Suprapubic skin (tissue), 4 donors: ENCODE data around the gene ITPK1. TPM values are rescaled to one million over a fixed set of nuclear protein-coding genes. Genes with fewer than 3 reads are reported as not detected.

ENCODE experiments used
- DNase-seq, 2 donors: peaks; one replicate each; pipeline ENCODE4 v3.0.0-alpha.2; 2019; ENCODE audit warnings: low spot score in 2 of 2
- H3K27ac ChIP-seq: fragments of 200-600 bp; sonication (generic); one replicate; pipeline ENCODE4 v1.5.1; 2019
- H3K27me3 ChIP-seq: fragments of 200-600 bp; sonication (generic); one replicate; pipeline ENCODE4 v1.5.1; 2019
- H3K36me3 ChIP-seq: fragments of 200-600 bp; sonication (generic); one replicate; pipeline ENCODE4 v1.5.1; 2019
- H3K4me1 ChIP-seq: fragments of 200-600 bp; sonication (generic); one replicate; pipeline ENCODE4 v1.5.1; 2019
- H3K4me3 ChIP-seq: fragments of 200-600 bp; sonication (generic); one replicate; pipeline ENCODE4 v1.5.1; 2019; ENCODE audit warnings: mild to moderate bottlenecking
- H3K9me3 ChIP-seq: fragments of 200-600 bp; sonication (generic); one replicate; pipeline ENCODE4 v1.5.1; 2019
- EP300 ChIP-seq: sonication (generic); formaldehyde crosslinking; IDR thresholded peaks from one replicate; pipeline ENCODE4 v1.6.1; 2017; ENCODE audit warnings: antibody characterized with exemption
- POLR2A ChIP-seq, 2 donors: fragments of 450-650 bp; IDR thresholded peaks; one replicate each; pipeline ENCODE4 v1.6.1; 2017; ENCODE audit warnings: antibody characterized with exemption in 2 of 2, mild to moderate bottlenecking in 2 of 2, moderate library complexity in 2 of 2
- POLR2AphosphoS5 ChIP-seq, 3 donors: sonication (generic); formaldehyde crosslinking; IDR thresholded peaks; one replicate each; pipeline ENCODE4 v1.6.1; 2017; ENCODE audit warnings: antibody characterized with exemption in 3 of 3
- WGBS: methylation state at CpG from one replicate; pipeline ENCODE4 v1.1.5; 2018; 5-methylcytosine and 5-hydroxymethylcytosine counted together
- total RNA-seq, 4 donors: library from RNA; depleted of rRNA; stranded (reverse); fragments of >200 nt; gene quantifications; one replicate each; pipeline ENCODE4 v1.1.0, GENCODE V29; 2016
- TF ChIP-seq, protein P1 (sequence below), 2 donors: fragments of 200-600 bp in 1 of 2; fragments of 450-650 bp in 1 of 2; sonication (generic) in 1 of 2; IDR thresholded peaks; one replicate each; pipeline ENCODE4 v1.5.1; 2016 to 2019; ENCODE audit warnings: antibody characterized with exemption in 2 of 2, mild to moderate bottlenecking in 1 of 2, moderate library complexity in 1 of 2

The ITPK1 gene
- total RNA-seq, 4 donors from 2014 or later: 29.9 to 33.6 (median 32.2) TPM

DNA sequence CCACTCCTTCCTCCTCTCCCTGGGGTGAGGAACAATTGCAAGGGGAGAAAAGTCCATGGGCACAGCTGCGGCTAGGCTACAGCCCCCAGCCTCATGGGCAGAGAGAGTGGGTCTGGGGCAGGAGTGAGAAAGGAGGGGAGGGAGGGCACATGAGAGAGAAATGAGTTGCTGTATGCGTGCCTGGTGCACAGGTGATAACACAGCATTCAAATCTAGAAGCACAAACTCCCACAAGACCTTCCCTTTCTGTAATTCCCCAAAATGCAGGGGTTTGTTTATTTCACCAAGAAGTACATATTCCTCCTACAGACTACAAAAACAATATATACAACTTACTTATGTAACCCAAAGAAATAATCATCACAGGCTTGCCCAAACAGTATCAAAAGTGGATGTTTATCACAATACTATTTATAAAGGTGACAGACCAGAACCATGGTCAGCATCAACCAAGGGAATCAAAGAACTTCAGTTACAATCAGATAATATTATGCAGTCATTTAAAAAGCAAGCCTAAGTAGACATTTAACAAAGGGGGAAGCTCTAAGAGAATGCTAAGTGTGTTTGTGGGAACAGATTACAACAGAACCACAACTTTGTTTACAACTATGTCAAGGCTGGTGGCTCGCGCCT, 54.2 kb downstream of the ITPK1 start:
- H3K9me3 ChIP-seq: no peaks in the 10 kb centered on the region
- no peak overlapping the region for H3K4me3 ChIP-seq
- no peak for DNase-seq
- TF ChIP-seq POLR2A (IDR thresholded peaks at IDR 0.05): no peak
- TF ChIP-seq, protein P1, sequence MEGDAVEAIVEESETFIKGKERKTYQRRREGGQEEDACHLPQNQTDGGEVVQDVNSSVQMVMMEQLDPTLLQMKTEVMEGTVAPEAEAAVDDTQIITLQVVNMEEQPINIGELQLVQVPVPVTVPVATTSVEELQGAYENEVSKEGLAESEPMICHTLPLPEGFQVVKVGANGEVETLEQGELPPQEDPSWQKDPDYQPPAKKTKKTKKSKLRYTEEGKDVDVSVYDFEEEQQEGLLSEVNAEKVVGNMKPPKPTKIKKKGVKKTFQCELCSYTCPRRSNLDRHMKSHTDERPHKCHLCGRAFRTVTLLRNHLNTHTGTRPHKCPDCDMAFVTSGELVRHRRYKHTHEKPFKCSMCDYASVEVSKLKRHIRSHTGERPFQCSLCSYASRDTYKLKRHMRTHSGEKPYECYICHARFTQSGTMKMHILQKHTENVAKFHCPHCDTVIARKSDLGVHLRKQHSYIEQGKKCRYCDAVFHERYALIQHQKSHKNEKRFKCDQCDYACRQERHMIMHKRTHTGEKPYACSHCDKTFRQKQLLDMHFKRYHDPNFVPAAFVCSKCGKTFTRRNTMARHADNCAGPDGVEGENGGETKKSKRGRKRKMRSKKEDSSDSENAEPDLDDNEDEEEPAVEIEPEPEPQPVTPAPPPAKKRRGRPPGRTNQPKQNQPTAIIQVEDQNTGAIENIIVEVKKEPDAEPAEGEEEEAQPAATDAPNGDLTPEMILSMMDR (IDR thresholded peaks at IDR 0.05): no peak
- no peak for TF ChIP-seq POLR2AphosphoS5 (IDR thresholded peaks at IDR 0.05)
- TF ChIP-seq EP300: no peak
- H3K36me3 ChIP-seq: no peaks in the 10 kb centered on the region
- H3K27me3 ChIP-seq: no peaks in the 10 kb centered on the region
- H3K4me1 ChIP-seq: peaks cover 14% of the 10 kb centered on the region
- H3K27ac ChIP-seq: no peak overlapping the region
- 94% methylated on average over 4 of the region's 4 CpGs for WGBS

GRCh38 chr14:93060841-93061240, 54.9 kb downstream of the ITPK1 start:
- 69% methylated on average over 1 of the region's 1 CpG for WGBS
- TF ChIP-seq POLR2A (IDR thresholded peaks at IDR 0.05): no peak
- no peak for TF ChIP-seq EP300

GRCh38 chr14:93059917-93060545, 55.7 kb downstream of the ITPK1 start:
- WGBS: 90% methylated on average over 7 of the region's 9 CpGs
- H3K4me3 ChIP-seq: no peak overlapping the region
- H3K36me3 ChIP-seq: no peaks in the 10 kb centered on the region
- TF ChIP-seq EP300 (no peak), POLR2A (IDR thresholded peaks at IDR 0.05) (no peak), POLR2AphosphoS5 (IDR thresholded peaks at IDR 0.05) (no peak)
- TF ChIP-seq, protein P1 (IDR thresholded peaks at IDR 0.05): no peak
- H3K27ac ChIP-seq: no peak overlapping the region
- no peaks in the 10 kb centered on the region for H3K9me3 ChIP-seq
- H3K27me3 ChIP-seq: no peaks in the 10 kb centered on the region
- no peak for DNase-seq
- peaks cover 11% of the 10 kb centered on the region for H3K4me1 ChIP-seq

More at GRCh38 chr14:93060841-93061240, 54.9 kb downstream of the ITPK1 start:
- H3K36me3 ChIP-seq: no peaks in the 10 kb centered on the region
- no peaks in the 10 kb centered on the region for H3K27me3 ChIP-seq
- no peak overlapping the region for H3K27ac ChIP-seq
- peaks cover 14% of the 10 kb centered on the region for H3K4me1 ChIP-seq
- no peak overlapping the region for H3K4me3 ChIP-seq
- H3K9me3 ChIP-seq: no peaks in the 10 kb centered on the region
- no peak for DNase-seq

- peaks cover 5% of the 10 kb centered on the region for H3K4me1 ChIP-seq
- DNase-seq: no peak
- H3K27me3 ChIP-seq: no peaks in the 10 kb centered on the region
- H3K36me3 ChIP-seq: no peaks in the 10 kb centered on the region
- H3K27ac ChIP-seq: no peak overlapping the region
- H3K9me3 ChIP-seq: no peaks in the 10 kb centered on the region
- 90% methylated on average over 14 of the region's 16 CpGs for WGBS
- TF ChIP-seq, protein P1 (IDR thresholded peaks at IDR 0.05): no peak
- H3K4me3 ChIP-seq: no peak overlapping the region
Observed at GRCh38 chr14:93059260-93059659, 56.5 kb downstream of the ITPK1 start.

DNA sequence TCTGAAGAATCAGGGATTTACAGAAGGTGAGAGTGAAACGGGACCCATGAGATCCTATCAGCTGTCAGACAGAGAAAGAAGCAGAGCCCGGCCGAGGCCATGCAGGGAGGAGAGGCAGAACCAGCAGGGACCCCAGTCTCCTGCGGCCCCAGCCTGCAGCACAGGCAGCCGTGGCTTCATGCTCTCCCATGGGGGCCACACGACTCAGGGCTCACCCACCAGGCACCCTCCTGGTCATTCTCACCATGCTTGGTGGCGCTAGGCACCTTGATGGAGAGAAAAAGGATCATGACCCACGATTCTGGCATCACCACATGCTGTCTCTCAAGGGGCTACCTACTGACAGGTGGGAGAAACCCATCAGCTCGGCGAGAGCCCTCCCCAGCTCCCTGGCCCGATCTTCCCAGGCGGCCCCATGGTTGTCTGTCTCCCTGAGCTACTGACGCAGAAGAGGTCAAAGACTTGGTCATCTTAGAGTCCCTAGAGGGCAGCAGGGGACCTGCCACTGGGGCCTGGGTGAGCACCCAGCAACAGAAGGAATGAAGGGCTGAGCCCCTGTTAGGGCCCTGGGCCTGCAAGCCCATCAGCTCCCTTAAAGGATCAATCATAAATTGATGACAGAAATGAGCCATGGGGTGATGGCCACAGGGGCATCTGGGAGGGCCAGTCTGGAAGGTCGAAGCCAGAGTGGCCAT, 58.0 kb downstream of the ITPK1 start:
- Histone ChIP-seq H3K4me3 (no peak overlapping the region), H3K36me3 (no peaks in the 10 kb centered on the region), H3K27me3 (no peaks in the 10 kb centered on the region), H3K9me3 (no peaks in the 10 kb centered on the region), H3K27ac (no peak overlapping the region), H3K4me1 (peaks cover 5% of the 10 kb centered on the region)
- WGBS: 91% methylated on average over 10 of the region's 14 CpGs
- DNase-seq: no peak
- TF ChIP-seq, protein P1 (IDR thresholded peaks at IDR 0.05): no peak
- no peak for TF ChIP-seq EP300
- no peak for TF ChIP-seq POLR2AphosphoS5 (IDR thresholded peaks at IDR 0.05)
- TF ChIP-seq POLR2A (IDR thresholded peaks at IDR 0.05): no peak
